IMR-90 (cell line): ENCODE results near the gene TRAPPC3. TPM values are rescaled to one million over a fixed set of nuclear protein-coding genes. Genes with fewer than 3 reads are reported as not detected.
A peak's percentile ranks its signal among the peaks of the same experiment; 100 is the strongest.

Source experiments
- ATAC-seq: fragments of 200-7000 bp; cut with Tn5 transposase; 2 replicates; pipeline ENCODE4 v1.9.1; 2020; ENCODE audit warnings: low read depth, mild to moderate bottlenecking, moderate library complexity
- BruUV-seq: library from RNA; stranded (reverse); fragments of 400-500 nt; replicated peaks from 2 replicates; lab custom pipeline; 2021; lab: Mats Ljungman, UMichigan
- CTCF ChIA-PET: fragments of 300-600 bp; formaldehyde crosslinking; extraction: SDS; loops from one replicate; lab custom pipeline; 2021; ENCODE audit warnings: antibody characterized with exemption; lab: Yijun Ruan, JAX
- POLR2A ChIA-PET: fragments of 300-600 bp; sonication (Branson Sonifier 250); formaldehyde crosslinking; loops from one replicate; lab custom pipeline; 2022; ENCODE audit warnings: antibody characterized with exemption; ENCODE audit not compliant: unreplicated experiment; lab: Charles Lee
- DNase-seq: peaks from one replicate; pipeline ENCODE4 v3.0.0; 2013
- H2AFZ ChIP-seq: replicated peaks from 2 replicates; pipeline ENCODE3; 2013; ENCODE audit warnings: low read length, mild to moderate bottlenecking; ENCODE audit not compliant: poor library complexity
- H2AK5ac ChIP-seq: 2 replicates; pipeline ENCODE4 v1.6.1; 2013; ENCODE audit warnings: low read depth, low read length, inconsistent platforms
- H2AK9ac ChIP-seq: replicated peaks from 2 replicates; pipeline ENCODE3; 2013; ENCODE audit warnings: mild to moderate bottlenecking, low read depth, low read length, moderate library complexity; ENCODE audit not compliant: poor library complexity
- H2BK120ac ChIP-seq: 2 replicates; pipeline ENCODE4 v1.6.1; 2013; ENCODE audit warnings: low read depth, low read length, inconsistent platforms
- H2BK15ac ChIP-seq: 3 replicates; pipeline ENCODE4 v1.6.1; 2013; ENCODE audit warnings: low read depth, low read length, inconsistent platforms
- H2BK20ac ChIP-seq: 2 replicates; pipeline ENCODE4 v1.6.1; 2013; ENCODE audit warnings: low read depth, mild to moderate bottlenecking, inconsistent platforms, low read length, moderate library complexity
- H2BK5ac ChIP-seq: 2 replicates; pipeline ENCODE4 v1.6.1; 2013; ENCODE audit warnings: mild to moderate bottlenecking, low read depth, low read length, inconsistent platforms; ENCODE audit not compliant: poor library complexity, severe bottlenecking
- H3K14ac ChIP-seq: replicated peaks from 2 replicates; pipeline ENCODE4 v1.6.1; 2013; ENCODE audit warnings: low read depth, low read length, inconsistent platforms
- H3K18ac ChIP-seq: 2 replicates; pipeline ENCODE4 v1.6.1; 2013; ENCODE audit warnings: low read depth, low read length, control low read depth
- H3K23ac ChIP-seq: 2 replicates; pipeline ENCODE4 v1.6.1; 2013; ENCODE audit warnings: low read depth, low read length, inconsistent platforms
- H3K27ac ChIP-seq: 2 replicates; pipeline ENCODE4 v1.5.1; 2013; ENCODE audit warnings: mild to moderate bottlenecking, control low read depth, low read length; ENCODE audit not compliant: insufficient read depth
- H3K27me3 ChIP-seq: 2 replicates; pipeline ENCODE4 v1.6.1; 2013; ENCODE audit warnings: low read length; ENCODE audit not compliant: control insufficient read depth, insufficient read depth
- H3K36me3 ChIP-seq: 2 replicates; pipeline ENCODE4 v1.6.1; 2013; ENCODE audit warnings: low read length, mixed read lengths; ENCODE audit not compliant: control insufficient read depth, insufficient read depth
- H3K4ac ChIP-seq: 2 replicates; pipeline ENCODE4 v1.6.1; 2013; ENCODE audit warnings: low read depth, low read length, inconsistent platforms
- H3K4me1 ChIP-seq: 2 replicates; pipeline ENCODE4 v1.6.1; 2013; ENCODE audit warnings: low read length, mixed read lengths; ENCODE audit not compliant: control insufficient read depth, insufficient read depth
- H3K4me2 ChIP-seq: 2 replicates; pipeline ENCODE4 v1.6.1; 2013; ENCODE audit warnings: low read depth, mild to moderate bottlenecking, control low read depth, low read length, moderate library complexity
- H3K4me3 ChIP-seq: 2 replicates; pipeline ENCODE4 v1.5.1; 2013; ENCODE audit warnings: low read depth, mild to moderate bottlenecking, control low read depth, low read length, moderate library complexity; ENCODE audit not compliant: insufficient read depth
- H3K56ac ChIP-seq: 2 replicates; pipeline ENCODE4 v1.6.1; 2013; ENCODE audit warnings: low read length, inconsistent platforms; ENCODE audit not compliant: insufficient read depth; ENCODE audit errors: extremely low read depth
- H3K79me1 ChIP-seq, 2 experiments: 2 replicates each; pipeline ENCODE4 v1.6.1; 2013; ENCODE audit warnings: low read length in 2 of 2, inconsistent platforms in 1 of 2, low read depth in 1 of 2
- H3K9ac ChIP-seq: 2 replicates; pipeline ENCODE4 v1.6.1; 2013; ENCODE audit warnings: low read depth, low read length, control low read depth
- H3K9me1 ChIP-seq: 2 replicates; pipeline ENCODE4 v1.6.1; 2013; ENCODE audit warnings: low read length, inconsistent platforms; ENCODE audit not compliant: insufficient read depth
- H3K9me3 ChIP-seq: 2 replicates; pipeline ENCODE4 v1.6.1; 2013; ENCODE audit warnings: low read length; ENCODE audit not compliant: control insufficient read depth, insufficient read depth
- H4K20me1 ChIP-seq: 2 replicates; pipeline ENCODE4 v1.6.1; 2013; ENCODE audit warnings: low read length, inconsistent platforms; ENCODE audit not compliant: insufficient read depth
- H4K5ac ChIP-seq: 2 replicates; pipeline ENCODE4 v1.6.1; 2013; ENCODE audit warnings: mild to moderate bottlenecking, low read depth, low read length, control low read depth
- H4K8ac ChIP-seq, 2 experiments: 2 replicates each; pipeline ENCODE4 v1.6.1; 2013; ENCODE audit warnings: low read depth in 2 of 2, low read length in 2 of 2, control low read depth in 1 of 2, inconsistent platforms in 1 of 2
- H4K91ac ChIP-seq: 2 replicates; pipeline ENCODE4 v1.6.1; 2013; ENCODE audit warnings: low read depth, low read length, inconsistent platforms; ENCODE audit not compliant: insufficient read depth
- BHLHE40 ChIP-seq: fragments of 150-350 bp; IDR thresholded peaks from 2 replicates; pipeline ENCODE4 v1.6.1; 2016; ENCODE audit warnings: mild to moderate bottlenecking, low read depth, low read length
- MXI1 ChIP-seq: IDR thresholded peaks from 2 replicates; pipeline ENCODE4 v1.6.1; 2012; ENCODE audit warnings: low read depth, mild to moderate bottlenecking, low read length, moderate library complexity, borderline replicate concordance
- WGBS, 2 experiments: methylation state at CpG; one replicate each; pipeline versions ENCODE4 v1.1.5 to v1.1.7; 2013; ENCODE audit warnings: missing lambda C conversion rate in 2 of 2; ENCODE audit not compliant: insufficient read length in 1 of 2; ENCODE audit errors: extremely low coverage in 2 of 2; 5-methylcytosine and 5-hydroxymethylcytosine counted together
- dilution Hi-C: fragments of 300-500 bp; cut with HindIII; formaldehyde crosslinking; loops from one replicate; pipeline ENCODE4 v1.14.3; 2018; ENCODE audit warnings: low sequenced_read_pairs; ENCODE audit not compliant: unreplicated experiment
- in situ Hi-C: fragments of 300-500 bp; cut with MboI; formaldehyde crosslinking; loops from 3 replicates; pipeline ENCODE4 v1.14.3; 2019; ENCODE audit warnings: low sequenced_read_pairs, inconsistent platforms, mixed read lengths
- intact Hi-C: fragments of 100-400 bp; cut with micrococcal nuclease; formaldehyde crosslinking; loops from 2 replicates; pipeline ENCODE4 v1.10.0; 2022
- polyA plus RNA-seq, 3 experiments: library from polyadenylated mRNA; depleted of rRNA; stranded (reverse); fragments of >200 nt; gene quantifications; 2 replicates each; pipeline ENCODE4 v1.2.3, GENCODE V29; 2012; ENCODE audit warnings: low replicate concordance in 1 of 3
- total RNA-seq: library from RNA; depleted of rRNA; stranded (reverse); fragments of >200 nt; gene quantifications from 2 replicates; pipeline ENCODE4 v1.2.3, GENCODE V29; 2012

Gene TRAPPC3
- total and polyA plus RNA-seq, 2 of the 4 experiments (the other 2 are of a cell fraction): 76.0 to 77.8 TPM

GRCh38 chr1:36157973-36158826, 8.9 kb upstream of the TRAPPC3 start:
- in situ Hi-C loops: no loop called here
- BruUV-seq: no TSS peak
- POLR2A ChIA-PET: no interaction called here

More at GRCh38 chr1:36157973-36158826, 8.9 kb upstream of the TRAPPC3 start:
- 80% methylated on average over 2 of the region's 9 CpGs; no CpG with 5 or more reads in 1 of the 2 experiments for WGBS, 2 experiments
- Histone ChIP-seq H3K9me3 (no peaks in the 10 kb centered on the region), H4K8ac (peak overlapping the region in 1 of 2 experiments; percentile 22; a peak in 1 of 4 replicates), H3K4me2 (peak overlapping the region; percentile 64), H3K14ac (peak overlapping the region; percentile 57; the same call in 1 of the 2 replicates), H4K5ac (no peak overlapping the region), H3K56ac (0 out of 2 replicates have a peak overlapping the region, but pooled peaks have one; percentile 26), H2AFZ (no peak overlapping the region), H3K36me3 (peaks cover 15% of the 10 kb centered on the region), H4K91ac (no peak overlapping the region), H3K4ac (peak overlapping the region; percentile 71; the same call in 1 of the 2 replicates), H3K23ac (peak overlapping the region; percentile 96), H2AK5ac (peak overlapping the region; percentile 98), H3K4me1 (peaks cover 27% of the 10 kb centered on the region), H3K4me3 (peak overlapping the region; percentile 98), H4K20me1 (peaks cover 67% of the 10 kb centered on the region), H2BK5ac (peak overlapping the region; percentile 99), H3K27ac (peak overlapping the region; percentile 97), H2BK15ac (no peak overlapping the region), H2BK20ac (no peak overlapping the region), H2AK9ac (peak overlapping the region; percentile 100), H3K27me3 (no peaks in the 10 kb centered on the region), H3K9ac (peak overlapping the region; percentile 99), H3K79me1 (peaks cover 6 to 53% of the 10 kb centered on the region in 2 experiments; a peak in 3 of 4 replicates), H3K9me1 (peaks cover 27% of the 10 kb centered on the region), H3K18ac (no peak overlapping the region), H2BK120ac (no peak overlapping the region)
- CTCF ChIA-PET: interaction anchor here (0.6 to 2.3 kb wide), 2 partner anchors 30 to 156 kb away, joined by 8 to 10 read pairs; no protein-coding TSS in a partner anchor
- no peak for ATAC-seq
- dilution Hi-C loops: no loop called here
- DNase-seq: no peak
- TF ChIP-seq BHLHE40: no peak
- peak; percentile 54; the same call in 1 of the 2 replicates for TF ChIP-seq MXI1
- intact Hi-C loops: loop anchor here (5.0 kb wide), 1 partner anchor 44 kb away; no protein-coding TSS in a partner anchor
